Osteocyte (in vitro differentiated cells): ENCODE results near the gene RNASE7. TPM values are rescaled to one million over a fixed set of nuclear protein-coding genes. Genes with fewer than 3 reads are reported as not detected.

Source experiments
- DNase-seq: peaks from one replicate; pipeline ENCODE4 v3.0.0; 2021; ENCODE audit warnings: mixed read lengths; ENCODE audit not compliant: unreplicated experiment; ENCODE audit errors: extremely low spot score
- H3K27ac Mint-ChIP-seq: one replicate; pipeline ENCODE4 v1.8.0; 2021; ENCODE audit warnings: mild to moderate bottlenecking, mixed read lengths; ENCODE audit not compliant: unreplicated experiment
- H3K27me3 Mint-ChIP-seq: one replicate; pipeline ENCODE4 v1.8.0; 2021; ENCODE audit warnings: mixed read lengths; ENCODE audit not compliant: unreplicated experiment
- H3K36me3 Mint-ChIP-seq: one replicate; pipeline ENCODE4 v1.8.0; 2021; ENCODE audit warnings: mixed read lengths; ENCODE audit not compliant: unreplicated experiment
- H3K4me1 Mint-ChIP-seq: one replicate; pipeline ENCODE4 v1.8.0; 2021; ENCODE audit warnings: mixed read lengths; ENCODE audit not compliant: unreplicated experiment
- H3K4me3 Mint-ChIP-seq: one replicate; pipeline ENCODE4 v1.8.0; 2021; ENCODE audit warnings: mild to moderate bottlenecking, moderate library complexity, mixed read lengths; ENCODE audit not compliant: unreplicated experiment
- H3K9me3 Mint-ChIP-seq: one replicate; pipeline ENCODE4 v1.8.0; 2021; ENCODE audit warnings: mixed read lengths; ENCODE audit not compliant: unreplicated experiment
- CTCF ChIP-seq: fragments of 200-600 bp; sonication (generic); IDR thresholded peaks from 2 replicates; pipeline ENCODE4 v1.5.0; 2021; ENCODE audit warnings: antibody characterized with exemption, mild to moderate bottlenecking, moderate library complexity
- total RNA-seq: library from RNA; stranded (reverse); gene quantifications from 2 replicates; pipeline ENCODE4 v1.2.1, GENCODE V29; 2021

Gene RNASE7
- total RNA-seq, 1 donor from 2014 or later, result not detected

- no peak overlapping the region for H3K27ac Mint-ChIP-seq
- H3K4me1 Mint-ChIP-seq, result peaks cover 3% of the 10 kb centered on the region
- no peaks in the 10 kb centered on the region for H3K27me3 Mint-ChIP-seq
- no peak for DNase-seq
- H3K9me3 Mint-ChIP-seq, result no peaks in the 10 kb centered on the region
- H3K36me3 Mint-ChIP-seq, result no peaks in the 10 kb centered on the region
- no peak overlapping the region for H3K4me3 Mint-ChIP-seq
- no peak for TF ChIP-seq CTCF
Measured at GRCh38 chr14:21056520-21057163, 14.5 kb downstream of the RNASE7 start.

- no peak for DNase-seq
- Mint-ChIP-seq H3K27ac (no peak within 1 kb of the TSS), H3K4me1 (peaks cover 13% of the 10 kb centered on the region), H3K36me3 (no peaks in the 10 kb centered on the region), H3K4me3 (no peak within 1 kb of the TSS), H3K27me3 (no peaks in the 10 kb centered on the region), H3K9me3 (no peaks in the 10 kb centered on the region)
- TF ChIP-seq CTCF, result no peak
Measured at GRCh38 chr14:21057803-21058675, 15.9 kb downstream of the RNASE7 start, which contains the start of gene RNASE8. RNASE8 (plus strand) TSS chr14:21057822; CDS start chr14:21057893, 71 bp downstream.

- H3K27me3 Mint-ChIP-seq, result no peaks in the 10 kb centered on the region
- no peaks in the 10 kb centered on the region for H3K36me3 Mint-ChIP-seq
- peaks cover 21% of the 10 kb centered on the region for H3K4me1 Mint-ChIP-seq
- TF ChIP-seq CTCF, result no peak
- H3K27ac Mint-ChIP-seq, result no peak overlapping the region
- DNase-seq, result no peak
- no peak overlapping the region for H3K4me3 Mint-ChIP-seq
- H3K9me3 Mint-ChIP-seq, result no peaks in the 10 kb centered on the region
Measured at GRCh38 chr14:21058903-21059302, 16.7 kb downstream of the RNASE7 start.

GRCh38 chr14:21059842-21060613 lies 17.9 kb downstream of the RNASE7 start:
- Mint-ChIP-seq H3K4me1 (peaks cover 25% of the 10 kb centered on the region), H3K36me3 (no peaks in the 10 kb centered on the region), H3K4me3 (no peak overlapping the region), H3K27ac (no peak overlapping the region), H3K27me3 (no peaks in the 10 kb centered on the region), H3K9me3 (no peaks in the 10 kb centered on the region)
- DNase-seq, result no peak
- no peak for TF ChIP-seq CTCF
